NOMO-1 treated with dmso at 0.1 percent for 144 hours (cell line): ENCODE results near the gene C1QTNF7.

ENCODE experiments used
- DNase-seq: peaks from one replicate; lab custom pipeline; 2025; ENCODE audit not compliant: unreplicated experiment; lab: John Stamatoyannopoulos, UW

Gene C1QTNF7

GRCh38 chr4:15413623-15414019 lies 14.2 kb upstream of the C1QTNF7 start:
- DNase-seq = no peak

GRCh38 chr4:15414551-15415091 lies 13.2 kb upstream of the C1QTNF7 start:
- peak; percentile 58 for DNase-seq

GRCh38 chr4:15416357-15417232 lies 11.2 kb upstream of the C1QTNF7 start:
- DNase-seq = peak; percentile 18

GRCh38 chr4:15417233-15417660 lies 10.6 kb upstream of the C1QTNF7 start:
- DNase-seq = no peak

GRCh38 chr4:15418956-15419355 lies 8.9 kb upstream of the C1QTNF7 start:
- DNase-seq = no peak

GRCh38 chr4:15420642-15421041 lies 7.2 kb upstream of the C1QTNF7 start:
- DNase-seq = no peak

GRCh38 chr4:15423285-15423711 lies 4.5 kb upstream of the C1QTNF7 start:
- DNase-seq = no peak

- DNase-seq = no peak
Observed at GRCh38 chr4:15425520-15425919, 2.3 kb upstream of the C1QTNF7 start.

GRCh38 chr4:15427161-15427560 lies 672 bp upstream of the C1QTNF7 start:
- no peak for DNase-seq

GRCh38 chr4:15428611-15429010 lies 778 bp downstream of the C1QTNF7 start:
- no peak for DNase-seq

- DNase-seq = no peak
Observed at GRCh38 chr4:15434091-15434490, 6.3 kb downstream of the C1QTNF7 start.

- DNase-seq = no peak
Observed at GRCh38 chr4:15434676-15435075, 6.8 kb downstream of the C1QTNF7 start.

- no peak for DNase-seq
Observed at GRCh38 chr4:15436513-15436912, 8.7 kb downstream of the C1QTNF7 start.

- DNase-seq = no peak
Observed at GRCh38 chr4:15438939-15439524, 11.2 kb downstream of the C1QTNF7 start.

GRCh38 chr4:15443371-15444160 lies 15.7 kb downstream of the C1QTNF7 start:
- DNase-seq = no peak

GRCh38 chr4:15444276-15444675 lies 16.4 kb downstream of the C1QTNF7 start:
- DNase-seq = no peak

GRCh38 chr4:15444879-15445547 lies 17.2 kb downstream of the C1QTNF7 start:
- no peak for DNase-seq

- peak; percentile 41 for DNase-seq
Observed at GRCh38 chr4:15451181-15451865, 23.5 kb downstream of the C1QTNF7 start.

GRCh38 chr4:15451866-15452765 lies 24.3 kb downstream of the C1QTNF7 start:
- no peak for DNase-seq
